K562 (cell line): ENCODE data around the gene CRLF1. TPM values are rescaled to one million over a fixed set of nuclear protein-coding genes. Genes with fewer than 3 reads are reported as not detected.

Source experiments
- CBX3 ChIP-seq, 2 experiments: IDR thresholded peaks; 1 replicate in 1 of 2; 2 replicates in 1 of 2; pipeline ENCODE4 v1.6.1; 2012; ENCODE audit warnings: inconsistent platforms in 2 of 2, low read length in 2 of 2, borderline replicate concordance in 1 of 2, control low read depth in 1 of 2
- FOXP1 ChIP-seq: sonication (generic); formaldehyde crosslinking; IDR thresholded peaks from 2 replicates; pipeline ENCODE4 v1.8.0; 2022; ENCODE audit warnings: mild to moderate bottlenecking, missing genetic modification reagents
- HDGF ChIP-seq: fragments of 450-650 bp; IDR thresholded peaks from 2 replicates; pipeline ENCODE4 v1.6.1; 2016
- KLF10 ChIP-seq: fragments of 250-450 bp; sonication (Bioruptor Pico); IDR thresholded peaks from 2 replicates; pipeline ENCODE4 v1.6.1; 2021; ENCODE audit warnings: matching md5 sums
- NRF1 ChIP-seq, 2 experiments: fragments of 450-650 bp; IDR thresholded peaks in 1 of 2; conservative IDR thresholded peaks in 1 of 2; 2 replicates each; pipeline ENCODE4 v1.6.1; 2014; ENCODE audit warnings: mild to moderate bottlenecking in 2 of 2
- PTTG1 ChIP-seq: fragments of 450-650 bp; IDR thresholded peaks from 2 replicates; pipeline ENCODE4 v1.6.1; 2016; ENCODE audit warnings: low read depth, mild to moderate bottlenecking, missing genetic modification characterization, missing compliant biosample characterization
- RUNX1 ChIP-seq: sonication (generic); IDR thresholded peaks from 2 replicates; pipeline ENCODE4 v1.6.1; 2016; ENCODE audit warnings: antibody characterized with exemption, low read depth
- SAP30 ChIP-seq: fragments of 200-600 bp; sonication (generic); IDR thresholded peaks from 2 replicates; pipeline ENCODE4 v1.6.1; 2012; ENCODE audit warnings: borderline replicate concordance, low read depth, mild to moderate bottlenecking, moderate library complexity, low read length, control low read depth, inconsistent platforms; ENCODE audit not compliant: insufficient read depth, poor library complexity, severe bottlenecking
- STAG1 ChIP-seq: sonication (generic); formaldehyde crosslinking; IDR thresholded peaks from 2 replicates; pipeline ENCODE4 v1.5.0; 2020; ENCODE audit warnings: missing genetic modification reagents, borderline replicate concordance
- TAF1 ChIP-seq: IDR thresholded peaks from 2 replicates; pipeline ENCODE4 v1.6.1; 2011; ENCODE audit warnings: mild to moderate bottlenecking, low read length, moderate library complexity; ENCODE audit not compliant: insufficient read depth, control insufficient read depth, severe bottlenecking; ENCODE audit errors: extremely low read depth
- TCF15 ChIP-seq: fragments of 250-450 bp; sonication (Bioruptor Pico); IDR thresholded peaks from 2 replicates; pipeline ENCODE4 v1.8.0; 2022; ENCODE audit warnings: moderate library complexity, mild to moderate bottlenecking, inconsistent platforms
- TEAD2 ChIP-seq: fragments of 450-650 bp; IDR thresholded peaks from 2 replicates; pipeline ENCODE4 v1.6.1; 2016; ENCODE audit warnings: missing genetic modification characterization, control low read depth, missing compliant biosample characterization
- TEAD4 ChIP-seq, 2 experiments: sonication (generic) in 1 of 2; formaldehyde crosslinking in 1 of 2; IDR thresholded peaks; 2 replicates each; pipeline versions ENCODE4 v1.6.1 to v1.8.0; 2012 to 2022; ENCODE audit warnings: borderline replicate concordance in 1 of 2, inconsistent platforms in 1 of 2, low read length in 1 of 2, mild to moderate bottlenecking in 1 of 2, missing genetic modification reagents in 1 of 2
- YBX1 ChIP-seq: fragments of 450-650 bp; IDR thresholded peaks from 2 replicates; pipeline ENCODE4 v1.7.1; 2016; ENCODE audit warnings: mild to moderate bottlenecking
- polyA plus RNA-seq, 8 experiments: library from polyadenylated mRNA; depleted of rRNA in 4 of 8; stranded (reverse) in 5 of 8; unstranded in 3 of 8; fragments of >200 nt; fragmentation: Nextera tagmentation in 2 of 8; fragmentation: Illumina TruSeq in 1 of 8; extraction: Ambion mirVana in 2 of 8; extraction: Trizol in 1 of 8; gene quantifications; 2 replicates each; pipeline versions ENCODE4 v1.2.1 to v1.2.3, GENCODE V29; 2011 to 2014; ENCODE audit warnings: inconsistent platforms in 1 of 8, missing spikeins in 1 of 8
- total RNA-seq, 7 experiments: library from RNA; depleted of rRNA in 6 of 7; stranded (reverse); fragments of >200 nt in 6 of 7; fragmentation: Illumina TruSeq in 2 of 7; extraction: Trizol in 2 of 7; gene quantifications; 2 replicates each; pipeline versions ENCODE4 v1.2.1 to v1.2.3, GENCODE V29; 2011 to 2021; ENCODE audit warnings: low replicate concordance in 1 of 7
- TF ChIP-seq, protein P1 (sequence below): fragments of 450-650 bp; formaldehyde crosslinking; IDR thresholded peaks from 2 replicates; pipeline ENCODE4 v1.4.0; 2022; ENCODE audit warnings: mild to moderate bottlenecking, moderate library complexity
- TF ChIP-seq, protein P2 (sequence below), 2 experiments: fragments of 200-800 bp in 1 of 2; sonication (Bioruptor generic) in 1 of 2; sonication (generic) in 1 of 2; formaldehyde crosslinking in 1 of 2; IDR thresholded peaks in 1 of 2; conservative IDR thresholded peaks in 1 of 2; 2 replicates each; pipeline versions ENCODE4 v1.5.0 to v1.6.1; 2016 to 2020; ENCODE audit warnings: missing compliant biosample characterization in 1 of 2, missing genetic modification characterization in 1 of 2, missing genetic modification reagents in 1 of 2
- TF ChIP-seq, protein P3 (sequence below): fragments of 450-650 bp; IDR thresholded peaks from 2 replicates; pipeline ENCODE4 v1.6.1; 2017; ENCODE audit warnings: antibody characterized with exemption
- TF ChIP-seq, protein P4 (sequence below): fragments of 450-650 bp; IDR thresholded peaks from 2 replicates; pipeline ENCODE4 v1.7.0; 2016; ENCODE audit warnings: borderline replicate concordance

The CRLF1 gene
- total and polyA plus RNA-seq, 9 of the 15 experiments (the other 6 are each of a cell fraction or from before 2014, with no cell fraction given) = 0.85 to 3.6 (median 1.7) TPM

DNA sequence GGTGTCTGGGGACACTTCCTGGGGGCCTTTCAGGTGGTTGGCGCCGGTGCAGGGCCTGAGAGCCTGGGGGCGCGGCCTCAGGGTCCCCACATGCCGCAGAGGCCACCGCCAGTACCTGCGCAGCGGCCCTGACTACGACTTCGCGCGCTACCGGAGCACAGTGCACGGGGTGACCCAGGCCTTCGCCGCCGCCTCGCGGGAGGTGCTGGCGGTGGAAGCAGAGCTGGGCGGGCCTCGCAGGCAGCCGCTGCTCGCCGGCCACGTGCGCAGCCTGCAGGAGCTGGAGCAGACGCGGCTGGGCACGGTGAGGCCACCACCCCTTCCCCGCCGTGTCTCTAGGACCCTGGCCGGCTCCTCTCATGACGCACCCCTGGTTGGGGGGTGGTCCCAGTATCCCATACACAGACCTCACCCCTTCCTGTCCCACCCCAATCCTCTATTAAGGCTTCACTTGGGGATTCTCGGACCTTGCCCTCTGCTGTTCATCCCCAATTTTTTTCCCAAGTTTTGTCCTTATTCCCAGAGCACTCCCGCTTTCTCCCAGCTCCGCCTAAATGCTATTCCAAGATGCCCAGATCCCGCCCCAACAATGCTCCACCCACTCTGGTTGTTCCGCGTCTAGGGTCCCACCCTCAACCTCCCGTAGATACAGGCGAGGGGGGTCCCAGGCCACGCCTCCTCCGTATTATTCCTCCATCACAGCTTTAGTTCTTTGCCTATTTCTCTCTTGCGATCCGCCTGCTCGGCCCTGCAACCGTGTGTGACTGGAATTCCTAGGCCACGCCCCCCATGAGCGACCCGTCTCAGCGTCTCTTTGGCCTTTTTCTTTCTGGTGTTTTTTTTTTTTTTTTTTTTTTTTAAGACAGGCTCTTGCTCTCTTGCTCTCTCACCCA lies 17.0 kb downstream of the CRLF1 start (continued):
- no peak for TF ChIP-seq KLF10
- TF ChIP-seq STAG1 = peak; percentile 13; the same call in 1 of the 2 replicates
- 0 out of 2 replicates have a peak, but pooled peaks have one; percentile 58 for TF ChIP-seq FOXP1 (CRISPR knock-in tag)
- no peak for TF ChIP-seq YBX1
- 0 out of 2 replicates have a peak, but pooled peaks have one; percentile 19 for TF ChIP-seq TEAD4 (IDR thresholded peaks at IDR 0.05; ENCODE audit: low read length)
- TF ChIP-seq TEAD4 (CRISPR knock-in tag; IDR thresholded peaks at IDR 0.05; ENCODE audit: borderline replicate concordance) = peak; percentile 86; the same call in 1 of the 2 replicates
- TF ChIP-seq RUNX1 = no peak
- TF ChIP-seq CBX3 (IDR thresholded peaks at IDR 0.05; ENCODE audit: borderline replicate concordance in 1 of 2, low read length in 2 of 2) = peak in 1 of 2 experiments; percentile 96; a peak in 2 of 3 replicates
- TF ChIP-seq PTTG1 = no peak
- TF ChIP-seq TEAD2 (tag) = no peak
- TF ChIP-seq HDGF = 0 out of 2 replicates have a peak, but pooled peaks have one; percentile 62
- TF ChIP-seq, protein P1, sequence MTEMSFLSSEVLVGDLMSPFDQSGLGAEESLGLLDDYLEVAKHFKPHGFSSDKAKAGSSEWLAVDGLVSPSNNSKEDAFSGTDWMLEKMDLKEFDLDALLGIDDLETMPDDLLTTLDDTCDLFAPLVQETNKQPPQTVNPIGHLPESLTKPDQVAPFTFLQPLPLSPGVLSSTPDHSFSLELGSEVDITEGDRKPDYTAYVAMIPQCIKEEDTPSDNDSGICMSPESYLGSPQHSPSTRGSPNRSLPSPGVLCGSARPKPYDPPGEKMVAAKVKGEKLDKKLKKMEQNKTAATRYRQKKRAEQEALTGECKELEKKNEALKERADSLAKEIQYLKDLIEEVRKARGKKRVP = no peak
- TF ChIP-seq, protein P2, sequence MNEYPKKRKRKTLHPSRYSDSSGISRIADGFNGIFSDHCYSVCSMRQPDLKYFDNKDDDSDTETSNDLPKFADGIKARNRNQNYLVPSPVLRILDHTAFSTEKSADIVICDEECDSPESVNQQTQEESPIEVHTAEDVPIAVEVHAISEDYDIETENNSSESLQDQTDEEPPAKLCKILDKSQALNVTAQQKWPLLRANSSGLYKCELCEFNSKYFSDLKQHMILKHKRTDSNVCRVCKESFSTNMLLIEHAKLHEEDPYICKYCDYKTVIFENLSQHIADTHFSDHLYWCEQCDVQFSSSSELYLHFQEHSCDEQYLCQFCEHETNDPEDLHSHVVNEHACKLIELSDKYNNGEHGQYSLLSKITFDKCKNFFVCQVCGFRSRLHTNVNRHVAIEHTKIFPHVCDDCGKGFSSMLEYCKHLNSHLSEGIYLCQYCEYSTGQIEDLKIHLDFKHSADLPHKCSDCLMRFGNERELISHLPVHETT (CRISPR knock-in tag; conservative IDR thresholded peaks at IDR 0.05 in 1 of 2, IDR thresholded peaks at IDR 0.05 in 1 of 2) = no peak; a peak in 1 of 4 replicates
- TF ChIP-seq, protein P3, sequence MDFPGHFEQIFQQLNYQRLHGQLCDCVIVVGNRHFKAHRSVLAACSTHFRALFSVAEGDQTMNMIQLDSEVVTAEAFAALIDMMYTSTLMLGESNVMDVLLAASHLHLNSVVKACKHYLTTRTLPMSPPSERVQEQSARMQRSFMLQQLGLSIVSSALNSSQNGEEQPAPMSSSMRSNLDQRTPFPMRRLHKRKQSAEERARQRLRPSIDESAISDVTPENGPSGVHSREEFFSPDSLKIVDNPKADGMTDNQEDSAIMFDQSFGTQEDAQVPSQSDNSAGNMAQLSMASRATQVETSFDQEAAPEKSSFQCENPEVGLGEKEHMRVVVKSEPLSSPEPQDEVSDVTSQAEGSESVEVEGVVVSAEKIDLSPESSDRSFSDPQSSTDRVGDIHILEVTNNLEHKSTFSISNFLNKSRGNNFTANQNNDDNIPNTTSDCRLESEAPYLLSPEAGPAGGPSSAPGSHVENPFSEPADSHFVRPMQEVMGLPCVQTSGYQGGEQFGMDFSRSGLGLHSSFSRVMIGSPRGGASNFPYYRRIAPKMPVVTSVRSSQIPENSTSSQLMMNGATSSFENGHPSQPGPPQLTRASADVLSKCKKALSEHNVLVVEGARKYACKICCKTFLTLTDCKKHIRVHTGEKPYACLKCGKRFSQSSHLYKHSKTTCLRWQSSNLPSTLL = no peak
- no peak for TF ChIP-seq TCF15 (CRISPR knock-in tag)
- TF ChIP-seq, protein P4, sequence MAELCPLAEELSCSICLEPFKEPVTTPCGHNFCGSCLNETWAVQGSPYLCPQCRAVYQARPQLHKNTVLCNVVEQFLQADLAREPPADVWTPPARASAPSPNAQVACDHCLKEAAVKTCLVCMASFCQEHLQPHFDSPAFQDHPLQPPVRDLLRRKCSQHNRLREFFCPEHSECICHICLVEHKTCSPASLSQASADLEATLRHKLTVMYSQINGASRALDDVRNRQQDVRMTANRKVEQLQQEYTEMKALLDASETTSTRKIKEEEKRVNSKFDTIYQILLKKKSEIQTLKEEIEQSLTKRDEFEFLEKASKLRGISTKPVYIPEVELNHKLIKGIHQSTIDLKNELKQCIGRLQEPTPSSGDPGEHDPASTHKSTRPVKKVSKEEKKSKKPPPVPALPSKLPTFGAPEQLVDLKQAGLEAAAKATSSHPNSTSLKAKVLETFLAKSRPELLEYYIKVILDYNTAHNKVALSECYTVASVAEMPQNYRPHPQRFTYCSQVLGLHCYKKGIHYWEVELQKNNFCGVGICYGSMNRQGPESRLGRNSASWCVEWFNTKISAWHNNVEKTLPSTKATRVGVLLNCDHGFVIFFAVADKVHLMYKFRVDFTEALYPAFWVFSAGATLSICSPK = peak; percentile 30; the same call in 1 of the 2 replicates
- TF ChIP-seq SAP30 = peak; percentile 43
- TF ChIP-seq NRF1 (conservative IDR thresholded peaks at IDR 0.05 in 1 of 2, IDR thresholded peaks at IDR 0.05 in 1 of 2) = peak; percentile 82 to 85
- TF ChIP-seq TAF1 = no peak
